Hematopoietic multipotent progenitor cell treated with erythropoietin and hydrocortisone succinate and interleukin-3 and kit ligand, for 15 days (in vitro differentiated cells): ENCODE results near the gene NR2F2.
A peak's percentile ranks its signal among the peaks of the same experiment; 100 is the strongest.

Source experiments
- DNase-seq: peaks from one replicate; pipeline ENCODE4 v3.0.0-alpha.2; 2015; ENCODE audit warnings: low spot score

Gene NR2F2

GRCh38 chr15:96353930-96354730 is 23.6 kb downstream of the NR2F2 start:
- no peak for DNase-seq

- DNase-seq, result no peak
These were observed 24.4 kb downstream of the NR2F2 start for GRCh38 chr15:96354731-96355567.

GRCh38 chr15:96355568-96356187 is 25.2 kb downstream of the NR2F2 start:
- no peak for DNase-seq

GRCh38 chr15:96356494-96357455 is 26.3 kb downstream of the NR2F2 start:
- DNase-seq, result peak; percentile 35

- DNase-seq, result no peak
These were observed 27.7 kb downstream of the NR2F2 start for GRCh38 chr15:96358001-96358801.

- DNase-seq, result no peak
These were observed 28.5 kb downstream of the NR2F2 start for GRCh38 chr15:96358821-96359615.

- DNase-seq, result no peak
These were observed 29.4 kb downstream of the NR2F2 start for GRCh38 chr15:96359616-96360521.

- DNase-seq, result no peak
These were observed 30.2 kb downstream of the NR2F2 start for GRCh38 chr15:96360581-96361308.

- DNase-seq, result no peak
These were observed 31.0 kb downstream of the NR2F2 start for GRCh38 chr15:96361309-96362010.

GRCh38 chr15:96362011-96362754 is 31.7 kb downstream of the NR2F2 start:
- no peak for DNase-seq

GRCh38 chr15:96362755-96363651 is 32.5 kb downstream of the NR2F2 start:
- DNase-seq, result no peak

- no peak for DNase-seq
These were observed 33.2 kb downstream of the NR2F2 start for GRCh38 chr15:96363707-96364106.

GRCh38 chr15:96365781-96366525 is 35.5 kb downstream of the NR2F2 start:
- no peak for DNase-seq

GRCh38 chr15:96366526-96366877 is 36.0 kb downstream of the NR2F2 start:
- no peak for DNase-seq
